Thoracic aorta (tissue), 2 donors: Measurements from ENCODE around the gene EXOC7. TPM values are rescaled to one million over a fixed set of nuclear protein-coding genes. Genes with fewer than 3 reads are reported as not detected.

Source experiments
- ATAC-seq: fragments of 150-250 bp; one replicate; pipeline ENCODE4 v1.8.0; 2017; ENCODE audit warnings: low read depth; ENCODE audit not compliant: insufficient number of reproducible peaks, low FRiP score
- DNase-seq: peaks from one replicate; pipeline ENCODE4 v3.0.0-alpha.2; 2020; ENCODE audit warnings: low spot score
- H3K27ac ChIP-seq, 2 donors: fragments of 200-600 bp; sonication (generic); 1 replicate in 1 of 2; 2 replicates in 1 of 2; pipeline ENCODE4 v1.5.1; 2016; ENCODE audit warnings: mild to moderate bottlenecking in 2 of 2, moderate library complexity in 2 of 2
- H3K27me3 ChIP-seq: fragments of 200-600 bp; sonication (generic); replicated peaks from 2 replicates; pipeline ENCODE4 v1.6.0; 2016; ENCODE audit warnings: mild to moderate bottlenecking; ENCODE audit not compliant: insufficient read depth
- H3K36me3 ChIP-seq: fragments of 200-600 bp; sonication (generic); one replicate; pipeline ENCODE4 v1.5.1; 2016
- H3K4me1 ChIP-seq, 2 donors: fragments of 200-600 bp; sonication (generic); 1 replicate in 1 of 2; 2 replicates in 1 of 2; pipeline versions ENCODE4 v1.5.1 to v1.6.0; 2016; ENCODE audit warnings: low read depth in 2 of 2, mild to moderate bottlenecking in 1 of 2; ENCODE audit not compliant: control insufficient read depth in 1 of 2
- H3K4me3 ChIP-seq: fragments of 200-600 bp; sonication (generic); 2 replicates; pipeline ENCODE4 v1.5.1; 2016; ENCODE audit warnings: mild to moderate bottlenecking
- H3K9me3 ChIP-seq: fragments of 200-600 bp; sonication (generic); 2 replicates; pipeline ENCODE4 v1.5.1; 2016
- total RNA-seq, 2 donors: library from RNA; depleted of rRNA; stranded (reverse); fragments of >200 nt; gene quantifications; one replicate each; pipeline versions ENCODE4 v1.1.0 to v1.2.3, GENCODE V29; 2016
- TF ChIP-seq, protein P1 (sequence below): fragments of 200-600 bp; sonication (generic); IDR thresholded peaks from one replicate; pipeline ENCODE4 v1.5.1; 2019; ENCODE audit warnings: antibody characterized with exemption

EXOC7 gene
- total RNA-seq, 2 donors from 2014 or later: 79.7 to 94.0 TPM

DNA sequence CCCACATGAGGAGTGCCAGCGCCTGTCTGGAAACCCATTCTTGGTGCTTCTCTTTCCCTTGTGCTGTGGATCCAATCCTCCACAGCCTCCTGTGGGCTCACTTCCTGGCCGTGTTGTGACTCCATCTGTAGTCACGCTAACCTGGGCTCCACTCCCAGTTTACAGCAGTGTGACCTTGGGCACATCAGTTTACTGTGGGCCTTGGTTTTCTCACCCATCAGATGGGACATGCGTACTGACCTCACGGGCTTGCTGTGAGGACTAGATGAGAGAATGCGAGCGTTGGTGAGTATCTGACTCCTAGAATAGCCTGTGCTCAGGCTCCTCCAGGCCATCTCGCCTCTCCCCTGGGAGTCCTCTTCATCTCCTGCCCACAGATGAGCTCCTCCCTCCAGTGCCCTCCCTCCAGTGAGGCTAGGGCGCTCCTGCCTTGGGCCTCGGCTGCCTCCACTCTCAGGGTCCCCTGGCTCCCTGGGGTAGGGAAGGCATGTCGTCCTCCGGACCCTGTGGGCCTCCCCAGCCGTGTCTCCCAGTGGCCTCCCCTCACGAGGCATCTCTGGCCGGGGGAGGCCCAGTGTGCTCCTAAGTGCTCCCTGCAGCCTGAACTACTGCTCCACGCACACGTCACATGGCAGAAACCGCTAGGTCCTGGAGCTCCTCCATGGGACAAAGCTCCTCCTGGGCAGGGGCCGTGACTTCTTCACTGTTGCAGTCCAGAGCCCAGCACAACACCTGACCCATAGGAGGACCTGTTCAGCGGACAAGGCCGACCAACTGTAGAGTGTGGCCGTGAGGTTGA, 42.7 kb upstream of the EXOC7 start:
- no peaks in the 10 kb centered on the region for H3K36me3 ChIP-seq
- DNase-seq: no peak
- no peak overlapping the region for H3K4me3 ChIP-seq
- ATAC-seq: no peak
- H3K27ac ChIP-seq: no peak overlapping the region
- peaks cover 0 to 19% of the 10 kb centered on the region in 2 donors for H3K4me1 ChIP-seq
- no peaks in the 10 kb centered on the region for H3K27me3 ChIP-seq
- H3K9me3 ChIP-seq: no peaks in the 10 kb centered on the region
- TF ChIP-seq, protein P1, sequence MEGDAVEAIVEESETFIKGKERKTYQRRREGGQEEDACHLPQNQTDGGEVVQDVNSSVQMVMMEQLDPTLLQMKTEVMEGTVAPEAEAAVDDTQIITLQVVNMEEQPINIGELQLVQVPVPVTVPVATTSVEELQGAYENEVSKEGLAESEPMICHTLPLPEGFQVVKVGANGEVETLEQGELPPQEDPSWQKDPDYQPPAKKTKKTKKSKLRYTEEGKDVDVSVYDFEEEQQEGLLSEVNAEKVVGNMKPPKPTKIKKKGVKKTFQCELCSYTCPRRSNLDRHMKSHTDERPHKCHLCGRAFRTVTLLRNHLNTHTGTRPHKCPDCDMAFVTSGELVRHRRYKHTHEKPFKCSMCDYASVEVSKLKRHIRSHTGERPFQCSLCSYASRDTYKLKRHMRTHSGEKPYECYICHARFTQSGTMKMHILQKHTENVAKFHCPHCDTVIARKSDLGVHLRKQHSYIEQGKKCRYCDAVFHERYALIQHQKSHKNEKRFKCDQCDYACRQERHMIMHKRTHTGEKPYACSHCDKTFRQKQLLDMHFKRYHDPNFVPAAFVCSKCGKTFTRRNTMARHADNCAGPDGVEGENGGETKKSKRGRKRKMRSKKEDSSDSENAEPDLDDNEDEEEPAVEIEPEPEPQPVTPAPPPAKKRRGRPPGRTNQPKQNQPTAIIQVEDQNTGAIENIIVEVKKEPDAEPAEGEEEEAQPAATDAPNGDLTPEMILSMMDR: no peak

DNA sequence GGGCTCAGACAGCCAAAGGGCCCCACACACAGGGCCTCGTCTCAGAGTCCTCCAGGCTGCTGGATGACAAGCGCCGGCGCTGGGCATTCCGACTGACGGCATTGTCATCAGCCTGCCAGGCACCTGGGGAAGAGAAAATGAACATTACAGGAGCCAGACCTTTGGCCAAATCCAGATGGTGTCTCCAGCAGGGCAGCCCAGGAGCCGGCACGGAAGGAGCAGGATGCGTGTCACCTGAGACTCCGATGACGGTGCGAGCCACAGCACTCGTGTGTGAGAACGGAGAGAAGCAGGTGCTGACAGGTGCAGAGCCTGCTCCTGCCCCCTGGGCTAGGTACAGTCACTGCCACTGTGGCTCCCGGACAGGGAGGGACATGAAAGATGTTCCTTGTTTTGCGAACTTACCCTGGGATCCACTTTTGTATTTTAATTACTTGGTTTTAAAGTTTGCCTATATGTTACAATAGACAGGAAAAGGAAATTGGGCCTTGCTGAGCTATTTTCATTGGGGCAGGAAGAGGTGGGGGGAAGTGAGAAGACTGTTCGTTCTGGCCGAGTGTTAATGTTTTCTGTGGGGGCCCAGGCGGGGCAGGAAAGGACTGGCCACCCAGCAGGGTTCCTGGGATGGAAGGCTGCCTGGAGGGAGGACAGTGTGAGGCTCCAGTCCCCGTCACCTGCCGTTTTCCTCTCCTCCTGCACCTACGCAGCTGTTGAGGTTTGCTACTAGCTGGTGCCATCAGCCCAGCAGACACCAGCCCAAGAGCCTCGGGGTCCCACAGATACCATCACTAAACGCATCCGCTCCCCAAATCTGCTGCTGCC, 41.9 kb upstream of the EXOC7 start:
- DNase-seq: no peak

DNA sequence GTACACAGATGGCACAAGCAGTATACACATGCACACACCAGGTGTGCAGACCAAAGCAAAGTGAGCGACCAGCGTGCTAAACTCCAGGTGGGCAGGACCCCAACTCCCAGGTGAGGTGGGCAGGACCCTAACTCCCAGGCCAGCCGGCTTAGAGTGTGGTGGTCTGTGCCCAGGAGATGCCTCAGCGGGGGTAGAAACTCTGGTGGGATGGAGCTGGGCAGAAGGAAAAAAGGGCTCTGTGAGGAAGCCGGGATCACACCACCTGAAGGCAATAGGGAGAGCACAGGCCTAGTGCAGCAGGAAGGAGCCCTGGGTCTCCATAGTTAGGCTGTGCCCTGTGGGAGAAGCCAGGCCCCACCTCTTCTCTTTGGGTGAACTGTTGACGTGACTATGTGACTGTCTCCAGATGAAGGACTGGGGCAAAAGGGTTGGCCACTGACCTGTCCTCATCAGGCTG, 39.0 kb upstream of the EXOC7 start:
- ATAC-seq: no peak
- H3K9me3 ChIP-seq: no peaks in the 10 kb centered on the region
- peaks cover 0 to 38% of the 10 kb centered on the region in 2 donors for H3K4me1 ChIP-seq
- no peak overlapping the region for H3K4me3 ChIP-seq
- no peak overlapping the region for H3K27ac ChIP-seq
- peaks cover 13% of the 10 kb centered on the region for H3K27me3 ChIP-seq
- TF ChIP-seq, protein P1: no peak
- H3K36me3 ChIP-seq: no peaks in the 10 kb centered on the region
- no peak for DNase-seq

More for the DNA sequence above, 41.9 kb upstream of the EXOC7 start:
- Histone ChIP-seq H3K36me3 (no peaks in the 10 kb centered on the region), H3K27ac (no peak overlapping the region), H3K27me3 (peaks cover 3% of the 10 kb centered on the region), H3K4me1 (peaks cover 0 to 19% of the 10 kb centered on the region in 2 donors), H3K9me3 (no peaks in the 10 kb centered on the region), H3K4me3 (no peak overlapping the region)
- no peak for ATAC-seq
- TF ChIP-seq, protein P1: no peak

DNA sequence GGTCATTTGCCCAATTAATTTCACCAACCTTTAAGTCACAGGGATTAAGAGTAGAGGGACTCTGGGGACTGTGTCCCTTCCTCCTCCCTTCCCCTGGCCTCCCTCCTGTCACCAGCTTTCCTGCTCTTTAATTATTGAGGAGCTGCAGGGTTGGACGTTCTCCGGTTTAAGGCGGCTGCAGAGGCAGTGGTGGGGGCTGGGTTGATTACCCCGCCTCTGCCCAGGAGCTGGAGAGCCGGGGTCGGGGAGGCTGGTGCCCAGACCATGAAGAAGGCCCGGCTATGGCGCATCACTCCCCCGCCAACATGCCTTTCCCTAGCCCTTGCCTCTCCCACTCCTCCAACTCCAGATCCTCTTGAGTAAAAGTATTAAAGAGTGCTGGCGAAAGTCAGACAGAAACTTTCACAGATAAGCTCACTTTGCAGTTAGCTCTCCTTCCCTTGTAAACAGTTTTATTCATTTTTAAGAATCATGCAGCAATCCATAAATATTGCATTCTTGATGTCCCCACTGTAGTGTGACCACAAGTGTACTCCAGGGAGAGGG, 38.5 kb upstream of the EXOC7 start:
- no peaks in the 10 kb centered on the region for H3K36me3 ChIP-seq
- no peak overlapping the region for H3K27ac ChIP-seq
- H3K27me3 ChIP-seq: peaks cover 13% of the 10 kb centered on the region
- no peak for DNase-seq
- ATAC-seq: no peak
- H3K9me3 ChIP-seq: no peaks in the 10 kb centered on the region
- H3K4me3 ChIP-seq: no peak overlapping the region
- TF ChIP-seq, protein P1: no peak
- peaks cover 0 to 42% of the 10 kb centered on the region in 2 donors for H3K4me1 ChIP-seq
